ENCODE results near the gene VPS13C. TPM values are rescaled to one million over a fixed set of nuclear protein-coding genes. Genes with fewer than 3 reads are reported as not detected.
A peak's percentile ranks its signal among the peaks of the same experiment; 100 is the strongest.

Gene VPS13C
- total RNA-seq, 1 experiment from 2014 or later: 180 TPM

DNA sequence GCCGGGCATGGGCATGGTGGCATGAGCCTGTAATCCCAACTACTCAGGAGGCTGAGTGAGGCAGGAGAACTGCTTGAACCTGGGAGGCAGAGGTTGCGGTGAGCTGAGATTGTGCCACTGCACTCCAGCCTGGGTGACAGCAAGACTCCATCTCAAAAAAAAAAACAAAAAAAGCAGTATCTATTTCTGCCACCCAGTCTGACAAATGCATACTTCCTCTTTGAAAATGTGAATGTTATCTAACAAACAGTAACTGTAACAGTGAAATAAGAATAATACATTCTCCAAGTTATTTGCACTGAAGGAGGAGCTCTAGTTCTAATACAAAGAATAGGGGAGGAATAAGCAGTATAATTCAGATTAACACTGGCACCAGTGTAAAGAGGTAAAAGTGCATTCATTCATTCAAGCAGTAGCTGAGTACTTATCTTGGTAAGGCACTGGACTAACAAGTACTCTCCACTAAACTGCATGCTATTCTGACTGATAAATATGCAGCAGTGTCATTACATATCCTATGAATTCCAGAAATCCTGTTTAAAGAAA is 12.9 kb downstream of the VPS13C start:
- Histone ChIP-seq H3K4me2 (ENCODE audit: low read depth, low read length, poor library complexity, severe bottlenecking) (peak overlapping the region; percentile 28), H3K4me3 (ENCODE audit: low read length) (no peak overlapping the region), H2AFZ (ENCODE audit: low read length) (no peak overlapping the region), H4K20me1 (ENCODE audit: insufficient read depth, low read depth, low read length) (0 out of 2 replicates have a peak, but pooled peaks cover 5% of the 10 kb centered on the region), H3K9me3 (ENCODE audit: low read length) (no peaks in the 10 kb centered on the region), H3K27me3 (ENCODE audit: low read length) (no peaks in the 10 kb centered on the region), H3K4me1 (ENCODE audit: low read length) (peaks cover 20% of the 10 kb centered on the region), H3K79me2 (ENCODE audit: low read length) (peaks cover 80% of the 10 kb centered on the region), H3K27ac (ENCODE audit: low read length) (peak overlapping the region; percentile 13; the same call in 1 of the 2 replicates), H3K9ac (ENCODE audit: low read length) (no peak overlapping the region), H3K9me2 (replicated peaks; ENCODE audit: insufficient read depth, low read length) (0 out of 2 replicates have a peak, but pooled peaks cover 4% of the 10 kb centered on the region), H3K36me3 (ENCODE audit: insufficient read depth, low read length) (peaks cover 25% of the 10 kb centered on the region)
- DNase-seq: peak; percentile 57

GRCh38 chr15:62046078-62046743 is 14.0 kb downstream of the VPS13C start:
- H3K27ac ChIP-seq (ENCODE audit: low read length): peak overlapping the region; percentile 29; the same call in 1 of the 2 replicates
- H3K4me3 ChIP-seq (ENCODE audit: low read length): 0 out of 2 replicates have a peak overlapping the region, but pooled peaks have one; percentile 11
- H4K20me1 ChIP-seq (ENCODE audit: insufficient read depth, low read depth, low read length): 0 out of 2 replicates have a peak, but pooled peaks cover 2% of the 10 kb centered on the region
- no peaks in the 10 kb centered on the region for H3K9me3 ChIP-seq (ENCODE audit: low read length)
- H2AFZ ChIP-seq (ENCODE audit: low read length): no peak overlapping the region
- no peaks in the 10 kb centered on the region for H3K27me3 ChIP-seq (ENCODE audit: low read length)
- no peak for DNase-seq
- H3K4me2 ChIP-seq (ENCODE audit: low read depth, low read length, poor library complexity, severe bottlenecking): peak overlapping the region; percentile 28
- peaks cover 20% of the 10 kb centered on the region for H3K4me1 ChIP-seq (ENCODE audit: low read length)
- 0 out of 2 replicates have a peak, but pooled peaks cover 4% of the 10 kb centered on the region for H3K9me2 ChIP-seq (replicated peaks; ENCODE audit: insufficient read depth, low read length)
- no peak overlapping the region for H3K9ac ChIP-seq (ENCODE audit: low read length)
- peaks cover 79% of the 10 kb centered on the region for H3K79me2 ChIP-seq (ENCODE audit: low read length)
- H3K36me3 ChIP-seq (ENCODE audit: insufficient read depth, low read length): peaks cover 32% of the 10 kb centered on the region

DNA sequence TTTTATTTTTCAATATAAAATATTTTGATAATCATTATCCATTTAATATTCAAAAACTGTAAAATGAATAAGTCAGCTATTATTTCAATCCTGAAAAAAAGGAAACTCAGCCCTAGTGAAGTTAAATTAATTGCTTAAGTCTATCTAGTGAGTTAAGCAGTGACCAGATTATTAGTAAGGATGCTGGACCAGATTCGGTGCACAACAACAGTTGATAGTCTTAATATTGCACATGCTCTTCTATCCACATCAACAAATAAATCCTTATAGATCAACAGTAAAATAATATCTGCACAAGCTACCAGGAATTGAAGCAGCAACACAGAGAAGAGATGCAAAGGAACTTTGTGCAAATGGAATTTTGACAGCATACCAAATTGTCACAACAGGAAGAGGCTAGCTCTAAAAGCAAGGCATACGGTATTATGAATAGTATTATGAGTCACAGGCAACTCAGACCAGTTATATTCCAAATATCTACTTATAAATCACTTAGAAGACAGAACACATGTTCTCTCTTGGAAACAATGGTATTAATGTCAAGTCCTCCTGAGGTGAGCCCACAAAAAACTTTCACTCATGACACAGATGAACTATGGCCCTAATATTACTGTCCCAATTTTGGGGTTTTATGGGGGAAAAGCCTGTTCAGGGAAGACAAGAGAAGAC is 24.9 kb downstream of the VPS13C start:
- H3K27ac ChIP-seq (ENCODE audit: low read length): no peak overlapping the region
- peaks cover 78% of the 10 kb centered on the region for H3K79me2 ChIP-seq (ENCODE audit: low read length)
- H3K9me2 ChIP-seq (replicated peaks; ENCODE audit: insufficient read depth, low read length): no peaks in the 10 kb centered on the region
- H3K36me3 ChIP-seq (ENCODE audit: insufficient read depth, low read length): peaks cover 41% of the 10 kb centered on the region
- H3K9me3 ChIP-seq (ENCODE audit: low read length): no peaks in the 10 kb centered on the region
- no peaks in the 10 kb centered on the region for H3K27me3 ChIP-seq (ENCODE audit: low read length)
- no peak for DNase-seq
- no peaks in the 10 kb centered on the region for H4K20me1 ChIP-seq (ENCODE audit: insufficient read depth, low read depth, low read length)
- H3K4me2 ChIP-seq (ENCODE audit: low read depth, low read length, poor library complexity, severe bottlenecking): no peak overlapping the region
- no peak overlapping the region for H2AFZ ChIP-seq (ENCODE audit: low read length)
- H3K9ac ChIP-seq (ENCODE audit: low read length): no peak overlapping the region
- H3K4me1 ChIP-seq (ENCODE audit: low read length): no peaks in the 10 kb centered on the region
- no peak overlapping the region for H3K4me3 ChIP-seq (ENCODE audit: low read length)

DNA sequence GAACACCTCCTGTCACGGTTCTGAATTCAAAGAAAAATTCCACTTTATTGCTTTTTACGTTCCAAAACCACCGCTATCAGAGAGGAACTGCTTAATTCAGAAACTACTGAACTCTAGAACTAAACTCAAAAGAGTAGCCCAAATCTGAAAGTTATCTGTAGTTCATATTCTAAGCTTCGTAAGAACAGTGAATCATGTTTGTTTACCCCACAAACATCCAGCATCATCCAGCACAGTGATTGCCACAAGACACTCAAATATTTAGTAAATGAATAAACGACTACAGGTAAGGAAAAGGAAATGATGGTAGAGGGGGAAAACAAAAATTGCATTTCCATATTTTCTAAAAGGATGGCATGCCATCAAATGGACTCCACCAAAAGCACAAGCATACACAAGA is 32.3 kb downstream of the VPS13C start:
- H2AFZ ChIP-seq (ENCODE audit: low read length): no peak overlapping the region
- H3K9me2 ChIP-seq (replicated peaks; ENCODE audit: insufficient read depth, low read length): no peaks in the 10 kb centered on the region
- DNase-seq: no peak
- H3K4me1 ChIP-seq (ENCODE audit: low read length): peaks cover 3% of the 10 kb centered on the region; the same call in 1 of the 2 replicates
- no peak overlapping the region for H3K9ac ChIP-seq (ENCODE audit: low read length)
- no peaks in the 10 kb centered on the region for H3K9me3 ChIP-seq (ENCODE audit: low read length)
- no peak overlapping the region for H3K27ac ChIP-seq (ENCODE audit: low read length)
- H3K4me3 ChIP-seq (ENCODE audit: low read length): no peak overlapping the region
- H3K27me3 ChIP-seq (ENCODE audit: low read length): no peaks in the 10 kb centered on the region
- H3K36me3 ChIP-seq (ENCODE audit: insufficient read depth, low read length): peaks cover 69% of the 10 kb centered on the region
- H3K4me2 ChIP-seq (ENCODE audit: low read depth, low read length, poor library complexity, severe bottlenecking): no peak overlapping the region
- peaks cover 74% of the 10 kb centered on the region for H3K79me2 ChIP-seq (ENCODE audit: low read length)
- H4K20me1 ChIP-seq (ENCODE audit: insufficient read depth, low read depth, low read length): no peaks in the 10 kb centered on the region

- no peak overlapping the region for H3K27ac ChIP-seq (ENCODE audit: low read length)
- H3K9me3 ChIP-seq (ENCODE audit: low read length): no peaks in the 10 kb centered on the region
- H3K79me2 ChIP-seq (ENCODE audit: low read length): peaks cover 68% of the 10 kb centered on the region
- H3K9ac ChIP-seq (ENCODE audit: low read length): no peak overlapping the region
- H3K27me3 ChIP-seq (ENCODE audit: low read length): no peaks in the 10 kb centered on the region
- H3K9me2 ChIP-seq (replicated peaks; ENCODE audit: insufficient read depth, low read length): no peaks in the 10 kb centered on the region
- H2AFZ ChIP-seq (ENCODE audit: low read length): no peak overlapping the region
- no peak overlapping the region for H3K4me3 ChIP-seq (ENCODE audit: low read length)
- peaks cover 76% of the 10 kb centered on the region for H3K36me3 ChIP-seq (ENCODE audit: insufficient read depth, low read length)
- no peaks in the 10 kb centered on the region for H4K20me1 ChIP-seq (ENCODE audit: insufficient read depth, low read depth, low read length)
- peaks cover 3% of the 10 kb centered on the region; the same call in 1 of the 2 replicates for H3K4me1 ChIP-seq (ENCODE audit: low read length)
- no peak for DNase-seq
- no peak overlapping the region for H3K4me2 ChIP-seq (ENCODE audit: low read depth, low read length, poor library complexity, severe bottlenecking)
These were observed 33.0 kb downstream of the VPS13C start for GRCh38 chr15:62027263-62027565.

- DNase-seq: no peak
- H3K27me3 ChIP-seq (ENCODE audit: low read length): no peaks in the 10 kb centered on the region
- no peak overlapping the region for H2AFZ ChIP-seq (ENCODE audit: low read length)
- H3K9me2 ChIP-seq (replicated peaks; ENCODE audit: insufficient read depth, low read length): no peaks in the 10 kb centered on the region
- H4K20me1 ChIP-seq (ENCODE audit: insufficient read depth, low read depth, low read length): no peaks in the 10 kb centered on the region
- H3K9ac ChIP-seq (ENCODE audit: low read length): no peak overlapping the region
- H3K79me2 ChIP-seq (ENCODE audit: low read length): peaks cover 64% of the 10 kb centered on the region
- H3K4me1 ChIP-seq (ENCODE audit: low read length): peaks cover 3% of the 10 kb centered on the region; the same call in 1 of the 2 replicates
- H3K4me3 ChIP-seq (ENCODE audit: low read length): no peak overlapping the region
- no peak overlapping the region for H3K27ac ChIP-seq (ENCODE audit: low read length)
- H3K4me2 ChIP-seq (ENCODE audit: low read depth, low read length, poor library complexity, severe bottlenecking): no peak overlapping the region
- no peaks in the 10 kb centered on the region for H3K9me3 ChIP-seq (ENCODE audit: low read length)
- H3K36me3 ChIP-seq (ENCODE audit: insufficient read depth, low read length): peaks cover 80% of the 10 kb centered on the region
These were observed 33.6 kb downstream of the VPS13C start for GRCh38 chr15:62026487-62027262.

DNA sequence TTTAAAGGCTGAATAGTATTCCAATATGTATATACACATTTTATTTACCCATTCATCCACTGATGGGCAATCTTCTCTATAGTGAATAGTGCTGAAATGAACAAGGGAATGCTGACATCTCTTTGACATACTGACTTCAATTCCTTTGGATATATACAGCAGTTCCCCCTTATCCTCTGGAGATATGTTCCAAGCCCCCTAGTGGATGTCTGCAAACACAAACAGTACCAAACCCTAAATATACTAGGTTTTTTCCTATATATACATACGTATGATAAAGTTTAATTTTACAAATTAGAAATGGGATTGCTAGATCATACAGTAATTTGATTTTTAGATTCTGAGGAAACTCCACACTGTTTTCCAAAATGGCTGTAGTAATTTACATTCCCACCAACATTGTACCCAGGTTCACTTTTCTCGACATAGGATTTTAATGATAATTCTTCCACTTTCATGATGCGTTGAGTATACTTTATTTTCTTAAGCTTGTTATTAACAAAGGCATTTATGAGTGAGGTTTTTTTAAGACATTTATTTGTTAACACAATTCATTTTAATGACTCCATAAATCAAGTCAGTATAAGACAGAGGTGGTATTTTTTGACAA is 38.2 kb downstream of the VPS13C start:
- Histone ChIP-seq H3K4me2 (ENCODE audit: low read depth, low read length, poor library complexity, severe bottlenecking) (no peak overlapping the region), H3K9me3 (ENCODE audit: low read length) (no peaks in the 10 kb centered on the region), H4K20me1 (ENCODE audit: insufficient read depth, low read depth, low read length) (no peaks in the 10 kb centered on the region), H2AFZ (ENCODE audit: low read length) (no peak overlapping the region), H3K27ac (ENCODE audit: low read length) (no peak overlapping the region), H3K9me2 (replicated peaks; ENCODE audit: insufficient read depth, low read length) (no peaks in the 10 kb centered on the region), H3K4me1 (ENCODE audit: low read length) (peaks cover under 1% of the 10 kb centered on the region; the same call in 1 of the 2 replicates), H3K4me3 (ENCODE audit: low read length) (no peak overlapping the region), H3K27me3 (ENCODE audit: low read length) (no peaks in the 10 kb centered on the region), H3K79me2 (ENCODE audit: low read length) (peaks cover 34% of the 10 kb centered on the region), H3K36me3 (ENCODE audit: insufficient read depth, low read length) (peaks cover 63% of the 10 kb centered on the region), H3K9ac (ENCODE audit: low read length) (no peak overlapping the region)
- no peak for DNase-seq

Data from Karpas-422 (cell line).